Endodermal cell (in vitro differentiated cells): ENCODE data around the gene MROH7. TPM values are rescaled to one million over a fixed set of nuclear protein-coding genes. Genes with fewer than 3 reads are reported as not detected.

Source experiments
- DNase-seq: peaks from one replicate; pipeline ENCODE4 v3.0.0-alpha.2; 2017
- H3K27ac ChIP-seq: 2 replicates; pipeline ENCODE4 v1.5.1; 2013; ENCODE audit warnings: mild to moderate bottlenecking, low read depth, low read length, moderate library complexity
- H3K27me3 ChIP-seq: 2 replicates; pipeline ENCODE4 v1.6.1; 2013; ENCODE audit warnings: mild to moderate bottlenecking, low read length, moderate library complexity; ENCODE audit not compliant: insufficient read depth, control insufficient read depth, poor library complexity, severe bottlenecking
- H3K36me3 ChIP-seq: 2 replicates; pipeline ENCODE4 v1.7.0; 2013; ENCODE audit warnings: mild to moderate bottlenecking, low read length, moderate library complexity; ENCODE audit not compliant: control insufficient read depth, insufficient read depth
- H3K4me1 ChIP-seq: one replicate; pipeline ENCODE4 v1.7.0; 2013; ENCODE audit warnings: low read length; ENCODE audit not compliant: control insufficient read depth, insufficient read depth
- H3K4me3 ChIP-seq: 2 replicates; pipeline ENCODE4 v1.5.1; 2013; ENCODE audit warnings: mild to moderate bottlenecking, low read length, moderate library complexity
- H3K9ac ChIP-seq: 2 replicates; pipeline ENCODE4 v1.6.1; 2013; ENCODE audit warnings: mild to moderate bottlenecking, low read length, moderate library complexity; ENCODE audit not compliant: poor library complexity, severe bottlenecking; ENCODE audit errors: extremely low read depth
- H3K9me3 ChIP-seq: 2 replicates; pipeline ENCODE4 v1.6.1; 2013; ENCODE audit warnings: mild to moderate bottlenecking, low read length, moderate library complexity; ENCODE audit not compliant: control insufficient read depth
- H3K27ac Mint-ChIP-seq: 2 replicates; pipeline ENCODE4 v1.8.0; 2020; ENCODE audit warnings: mixed read lengths
- H3K27me3 Mint-ChIP-seq: 2 replicates; pipeline ENCODE4 v1.8.0; 2021; ENCODE audit warnings: mild to moderate bottlenecking, mixed read lengths; ENCODE audit not compliant: insufficient read depth
- H3K36me3 Mint-ChIP-seq: 2 replicates; pipeline ENCODE4 v1.8.0; 2020; ENCODE audit warnings: low read depth, mixed read lengths
- H3K4me1 Mint-ChIP-seq: 2 replicates; pipeline ENCODE4 v1.8.0; 2020; ENCODE audit warnings: mixed read lengths
- H3K4me3 Mint-ChIP-seq: 2 replicates; pipeline ENCODE4 v1.8.0; 2020; ENCODE audit warnings: mild to moderate bottlenecking, moderate library complexity, mixed read lengths
- H3K9me3 Mint-ChIP-seq: 2 replicates; pipeline ENCODE4 v1.8.0; 2020; ENCODE audit warnings: mild to moderate bottlenecking, mixed read lengths
- CTCF ChIP-seq: fragments of 200-600 bp; sonication (generic); conservative IDR thresholded peaks from 2 replicates; pipeline ENCODE4 v1.5.0; 2021; ENCODE audit warnings: antibody characterized with exemption, mild to moderate bottlenecking
- WGBS, 2 experiments: methylation state at CpG; one replicate each; pipeline versions ENCODE4 v1.1.5 to v1.1.7; 2013; ENCODE audit warnings: missing lambda C conversion rate in 2 of 2, mixed read lengths in 1 of 2; ENCODE audit not compliant: insufficient coverage in 1 of 2, insufficient read length in 1 of 2; 5-methylcytosine and 5-hydroxymethylcytosine counted together
- total RNA-seq, 2 donors: library from RNA; stranded (reverse); fragmentation: NEBNext Ultra II Directional in 1 of 2; extraction: Animal tissue kit (Norgen Biotek cat#: 25700) in 1 of 2; gene quantifications; 2 replicates in 1 of 2; 3 replicates in 1 of 2; pipeline ENCODE4 v1.2.1, GENCODE V29; 2021

MROH7 gene
- total RNA-seq, 2 donors from 2014 or later: 0.46 to 1.4 TPM

DNA sequence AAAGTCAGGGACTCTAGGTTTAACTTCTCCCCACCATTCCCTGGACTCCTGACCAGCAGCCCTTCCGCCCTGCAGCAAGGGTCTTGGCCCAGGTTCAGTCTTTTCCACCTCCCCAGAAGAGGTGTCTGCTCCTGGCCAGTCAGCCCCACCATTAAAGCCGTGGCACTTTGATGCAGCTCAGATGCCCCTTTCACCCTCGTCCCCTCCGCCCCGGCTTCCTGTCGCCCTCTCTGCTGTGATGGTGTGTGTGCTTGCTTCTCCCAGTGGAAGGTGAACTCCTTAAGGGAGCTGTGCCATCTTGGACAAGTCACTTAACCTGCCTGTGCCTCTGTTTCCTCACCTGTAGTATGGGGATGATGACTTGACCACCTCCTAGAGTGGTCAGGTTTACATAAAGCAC, 56.3 kb downstream of the MROH7 start:
- Histone ChIP-seq H3K27ac (no peak overlapping the region), H3K9me3 (no peaks in the 10 kb centered on the region), H3K4me3 (no peak overlapping the region), H3K9ac (no peak overlapping the region), H3K4me1 (no peaks in the 10 kb centered on the region), H3K36me3 (no peaks in the 10 kb centered on the region), H3K27me3 (peaks cover 17% of the 10 kb centered on the region)
- no peak for TF ChIP-seq CTCF
- Mint-ChIP-seq H3K9me3 (no peaks in the 10 kb centered on the region), H3K36me3 (no peaks in the 10 kb centered on the region), H3K4me3 (no peak overlapping the region), H3K27me3 (peaks cover 24% of the 10 kb centered on the region), H3K4me1 (no peaks in the 10 kb centered on the region), H3K27ac (no peak overlapping the region)
- WGBS, 2 experiments: 87 to 100% methylated on average over 1 to 6 of the region's 6 CpGs
- DNase-seq: no peak

DNA sequence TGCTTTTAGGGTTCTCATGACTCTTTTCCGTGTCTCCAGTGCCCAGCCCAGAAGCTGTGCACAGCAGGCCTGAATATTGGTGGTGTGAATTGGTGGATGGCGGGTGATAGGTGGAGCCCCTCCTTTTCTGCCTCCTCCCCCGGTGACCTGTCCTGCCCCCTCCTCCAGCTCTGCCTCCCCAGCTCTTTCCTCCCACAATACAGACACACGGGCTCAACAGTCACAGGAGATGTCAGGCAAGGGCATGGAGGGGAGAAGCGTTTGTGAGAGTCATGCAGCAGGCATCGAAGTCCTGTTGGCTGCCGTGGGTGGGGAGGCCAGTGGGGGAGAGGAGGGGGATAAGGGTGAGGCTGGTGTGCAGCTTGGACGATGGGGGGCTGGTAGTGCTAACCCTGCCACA, 56.8 kb downstream of the MROH7 start:
- Mint-ChIP-seq H3K36me3 (no peaks in the 10 kb centered on the region), H3K4me3 (no peak overlapping the region), H3K9me3 (no peaks in the 10 kb centered on the region), H3K27ac (no peak overlapping the region), H3K27me3 (peaks cover 28% of the 10 kb centered on the region), H3K4me1 (no peaks in the 10 kb centered on the region)
- WGBS, 2 experiments: 87 to 100% methylated on average over 1 to 7 of the region's 8 CpGs
- H3K36me3 ChIP-seq: no peaks in the 10 kb centered on the region
- no peak for TF ChIP-seq CTCF
- H3K9me3 ChIP-seq: no peaks in the 10 kb centered on the region
- no peak overlapping the region for H3K27ac ChIP-seq
- no peaks in the 10 kb centered on the region for H3K4me1 ChIP-seq
- H3K9ac ChIP-seq: no peak overlapping the region
- H3K27me3 ChIP-seq: peaks cover 21% of the 10 kb centered on the region
- no peak overlapping the region for H3K4me3 ChIP-seq
- no peak for DNase-seq

DNA sequence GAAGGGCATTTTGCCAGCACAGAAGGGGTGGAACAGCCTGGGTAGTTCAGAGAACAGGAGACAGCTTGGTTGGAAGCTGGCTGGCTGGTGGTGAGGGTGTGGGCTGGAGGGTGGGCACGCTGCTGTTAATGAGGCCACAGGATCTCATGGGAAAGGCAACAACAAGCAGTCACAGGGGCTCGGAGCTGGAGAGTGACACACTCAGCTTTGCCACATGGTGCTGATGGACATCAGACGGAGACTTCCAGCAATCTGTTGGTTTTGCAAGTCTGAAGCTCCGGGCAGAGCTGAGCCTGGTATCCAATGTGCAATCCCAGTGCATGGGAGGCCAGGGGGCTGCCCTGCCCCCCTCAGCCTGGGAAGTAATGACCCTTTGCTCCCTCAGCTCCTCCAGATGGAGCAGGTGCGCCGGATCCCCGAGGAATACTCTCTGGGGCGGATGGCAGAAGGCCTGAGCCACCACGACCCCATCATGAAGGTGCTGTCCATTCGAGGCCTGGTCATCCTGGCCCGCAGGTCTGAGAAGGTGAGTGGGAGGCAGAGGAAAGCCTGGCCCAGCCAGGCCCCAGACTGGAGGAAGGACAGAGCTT, 58.4 kb downstream of the MROH7 start:
- Histone ChIP-seq H3K9ac (no peak overlapping the region), H3K9me3 (no peaks in the 10 kb centered on the region), H3K27ac (no peak overlapping the region), H3K27me3 (peaks cover 32% of the 10 kb centered on the region), H3K36me3 (no peaks in the 10 kb centered on the region), H3K4me3 (no peak overlapping the region), H3K4me1 (no peaks in the 10 kb centered on the region)
- WGBS, 2 experiments: 93 to 95% methylated on average over 5 to 11 of the region's 11 CpGs
- no peaks in the 10 kb centered on the region for H3K9me3 Mint-ChIP-seq
- H3K4me3 Mint-ChIP-seq: no peak overlapping the region
- peaks cover 29% of the 10 kb centered on the region for H3K27me3 Mint-ChIP-seq
- TF ChIP-seq CTCF: no peak
- no peaks in the 10 kb centered on the region for H3K4me1 Mint-ChIP-seq
- DNase-seq: no peak
- no peak overlapping the region for H3K27ac Mint-ChIP-seq
- H3K36me3 Mint-ChIP-seq: no peaks in the 10 kb centered on the region
